CD4-positive, alpha-beta T cell (primary cell): ENCODE results near the gene SLC13A4. TPM values are rescaled to one million over a fixed set of nuclear protein-coding genes. Genes with fewer than 3 reads are reported as not detected.

ENCODE experiments used
- ATAC-seq: fragments of 200-7000 bp; cut with Tn5 transposase; one replicate; pipeline ENCODE4 v1.10.0; 2022; ENCODE audit warnings: mild to moderate bottlenecking; ENCODE audit not compliant: poor library complexity
- CTCF ChIA-PET: fragments of 350-600 bp; sonication (Branson Sonifier 250); formaldehyde crosslinking; loops from one replicate; lab custom pipeline; 2021; ENCODE audit warnings: antibody characterized with exemption, inconsistent platforms; lab: Charles Lee
- POLR2A ChIA-PET: fragments of 350-600 bp; sonication (Branson Sonifier 250); formaldehyde crosslinking; loops from one replicate; lab custom pipeline; 2021; ENCODE audit warnings: antibody characterized with exemption, inconsistent platforms; lab: Charles Lee
- DNase-seq, 14 experiments: peaks; one replicate each; pipeline ENCODE4 v3.0.0-alpha.2; 2013 to 2020; ENCODE audit warnings: mixed read lengths in 2 of 14
- H3K27ac ChIP-seq, 2 donors: one replicate each; pipeline versions ENCODE4 v1.5.1 to v1.7.0; 2013; ENCODE audit warnings: low read length in 2 of 2, low read depth in 1 of 2, mild to moderate bottlenecking in 1 of 2
- H3K27me3 ChIP-seq, 2 experiments: 1 replicate in 1 of 2; 2 replicates in 1 of 2; pipeline versions ENCODE4 v1.6.1 to v1.7.0; 2013; ENCODE audit warnings: low read length in 2 of 2, control low read depth in 1 of 2, mild to moderate bottlenecking in 1 of 2, moderate library complexity in 1 of 2; ENCODE audit not compliant: insufficient read depth in 2 of 2, control insufficient read depth in 1 of 2
- H3K36me3 ChIP-seq: one replicate; pipeline ENCODE4 v1.6.1; 2013; ENCODE audit warnings: low read length, control low read depth; ENCODE audit not compliant: insufficient read depth
- H3K4me1 ChIP-seq: one replicate; pipeline ENCODE4 v1.6.1; 2013; ENCODE audit warnings: low read length, control low read depth; ENCODE audit not compliant: insufficient read depth
- H3K4me3 ChIP-seq: one replicate; pipeline ENCODE4 v1.5.1; 2013; ENCODE audit warnings: mild to moderate bottlenecking, low read length, moderate library complexity
- H3K9me3 ChIP-seq, 2 experiments: 1 replicate in 1 of 2; 2 replicates in 1 of 2; pipeline versions ENCODE4 v1.6.1 to v1.7.0; 2013; ENCODE audit warnings: low read length in 2 of 2, mild to moderate bottlenecking in 2 of 2, control low read depth in 1 of 2, moderate library complexity in 1 of 2; ENCODE audit not compliant: control insufficient read depth in 1 of 2, insufficient read depth in 1 of 2
- H3K27ac Mint-ChIP-seq: one replicate; pipeline ENCODE4 v1.8.0; 2020; ENCODE audit warnings: mixed read lengths
- H3K27me3 Mint-ChIP-seq: one replicate; pipeline ENCODE4 v1.8.0; 2021; ENCODE audit warnings: mixed read lengths
- H3K36me3 Mint-ChIP-seq: one replicate; pipeline ENCODE4 v1.8.0; 2021; ENCODE audit warnings: low read depth, mixed read lengths
- H3K4me1 Mint-ChIP-seq: one replicate; pipeline ENCODE4 v1.8.0; 2021; ENCODE audit warnings: low read depth, mixed read lengths
- H3K4me3 Mint-ChIP-seq: one replicate; pipeline ENCODE4 v1.8.0; 2020; ENCODE audit warnings: mild to moderate bottlenecking, mixed read lengths
- H3K9me3 Mint-ChIP-seq: one replicate; pipeline ENCODE4 v1.8.0; 2020; ENCODE audit warnings: mixed read lengths
- intact Hi-C, 2 experiments: fragments of 100-400 bp; cut with DNase I in 1 of 2; cut with micrococcal nuclease in 1 of 2; formaldehyde crosslinking; loops; one replicate each; pipeline versions ENCODE4 v1.15.1 to v1.9.0; 2023 to 2025; cut with DNase I, micrococcal nuclease
- total RNA-seq, 174 experiments: library from RNA in 2 of 174; stranded (reverse) in 2 of 174; gene quantifications; one replicate each; pipeline ENCODE4 v1.2.3 and lab custom pipeline; 2021 to 2026
- TF ChIP-seq, protein P1 (sequence below): fragments of 200-600 bp; IDR thresholded peaks from one replicate; pipeline ENCODE4 v1.8.0; 2022; ENCODE audit warnings: antibody characterized with exemption, mild to moderate bottlenecking

SLC13A4 gene
- total RNA-seq, 2 experiments from 2014 or later = not detected

DNA sequence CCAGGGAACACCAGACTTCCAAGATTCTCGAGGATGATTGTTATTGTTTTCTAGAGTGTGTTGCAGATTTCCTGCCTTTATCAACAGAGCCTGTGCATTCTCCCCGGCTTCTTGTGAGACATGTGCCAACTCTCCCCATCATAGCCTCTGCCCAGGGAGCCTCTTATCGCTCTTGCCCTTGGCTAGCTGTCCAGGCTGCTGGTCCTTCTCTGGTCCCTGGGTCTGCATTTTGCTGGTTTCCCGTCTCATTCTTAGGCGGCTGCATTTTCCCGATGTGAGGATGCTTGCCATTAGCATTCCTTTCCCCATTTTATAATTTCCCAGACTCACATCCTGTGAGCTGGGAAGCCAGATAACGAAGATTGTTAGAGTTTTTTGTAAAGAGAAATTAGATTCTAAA, 15.2 kb downstream of the SLC13A4 start:
- Mint-ChIP-seq H3K27ac (no peak overlapping the region), H3K27me3 (no peaks in the 10 kb centered on the region), H3K9me3 (no peaks in the 10 kb centered on the region), H3K4me1 (no peaks in the 10 kb centered on the region), H3K36me3 (no peaks in the 10 kb centered on the region), H3K4me3 (no peak overlapping the region)
- TF ChIP-seq, protein P1, sequence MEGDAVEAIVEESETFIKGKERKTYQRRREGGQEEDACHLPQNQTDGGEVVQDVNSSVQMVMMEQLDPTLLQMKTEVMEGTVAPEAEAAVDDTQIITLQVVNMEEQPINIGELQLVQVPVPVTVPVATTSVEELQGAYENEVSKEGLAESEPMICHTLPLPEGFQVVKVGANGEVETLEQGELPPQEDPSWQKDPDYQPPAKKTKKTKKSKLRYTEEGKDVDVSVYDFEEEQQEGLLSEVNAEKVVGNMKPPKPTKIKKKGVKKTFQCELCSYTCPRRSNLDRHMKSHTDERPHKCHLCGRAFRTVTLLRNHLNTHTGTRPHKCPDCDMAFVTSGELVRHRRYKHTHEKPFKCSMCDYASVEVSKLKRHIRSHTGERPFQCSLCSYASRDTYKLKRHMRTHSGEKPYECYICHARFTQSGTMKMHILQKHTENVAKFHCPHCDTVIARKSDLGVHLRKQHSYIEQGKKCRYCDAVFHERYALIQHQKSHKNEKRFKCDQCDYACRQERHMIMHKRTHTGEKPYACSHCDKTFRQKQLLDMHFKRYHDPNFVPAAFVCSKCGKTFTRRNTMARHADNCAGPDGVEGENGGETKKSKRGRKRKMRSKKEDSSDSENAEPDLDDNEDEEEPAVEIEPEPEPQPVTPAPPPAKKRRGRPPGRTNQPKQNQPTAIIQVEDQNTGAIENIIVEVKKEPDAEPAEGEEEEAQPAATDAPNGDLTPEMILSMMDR = no peak
- DNase-seq (no peak), ATAC-seq (no peak)
- Histone ChIP-seq H3K36me3 (no peaks in the 10 kb centered on the region), H3K27me3 (peaks cover 0 to under 1% of the 10 kb centered on the region in 2 experiments), H3K9me3 (no peaks in the 10 kb centered on the region), H3K4me1 (no peaks in the 10 kb centered on the region), H3K27ac (no peak overlapping the region), H3K4me3 (no peak overlapping the region)
- intact Hi-C loops = no loop called here
- ChIA-PET CTCF (no interaction called here), POLR2A (no interaction called here)

DNA sequence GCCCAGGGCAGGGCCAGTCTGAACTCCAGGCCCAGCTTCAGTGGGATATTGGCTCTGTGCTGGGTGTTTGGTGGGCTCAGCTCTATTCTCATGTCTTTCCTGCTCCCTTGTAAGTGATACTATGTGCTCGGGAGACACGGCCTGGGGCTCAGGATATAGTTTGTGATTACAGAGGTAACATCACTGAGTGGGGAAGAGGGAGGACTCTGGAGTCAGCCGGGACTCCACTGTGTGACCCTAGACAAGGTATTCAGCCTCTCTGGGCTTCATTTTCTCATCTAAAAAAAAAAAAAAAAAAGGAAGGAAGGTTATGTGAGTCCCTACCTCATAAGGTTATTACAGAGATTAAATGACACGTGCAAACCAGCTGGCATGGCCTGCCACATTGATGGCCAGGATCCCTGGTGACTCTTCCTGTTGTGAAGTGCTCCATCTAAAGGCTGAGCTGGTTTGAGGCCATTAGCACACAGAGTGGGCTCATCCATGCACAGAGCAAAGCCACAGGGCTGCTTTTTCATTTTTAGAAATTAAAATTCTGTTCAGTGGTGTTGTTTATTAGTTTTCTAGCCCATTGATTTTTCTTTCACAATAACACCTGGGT, 15.7 kb downstream of the SLC13A4 start:
- Mint-ChIP-seq H3K27me3 (no peaks in the 10 kb centered on the region), H3K27ac (no peak overlapping the region), H3K9me3 (no peaks in the 10 kb centered on the region), H3K4me1 (no peaks in the 10 kb centered on the region), H3K36me3 (no peaks in the 10 kb centered on the region), H3K4me3 (no peak overlapping the region)
- H3K27me3 ChIP-seq = no peaks in the 10 kb centered on the region
- H3K27ac ChIP-seq = no peak overlapping the region
- POLR2A ChIA-PET = no interaction called here
- TF ChIP-seq, protein P1 = no peak
- DNase-seq (no peak), ATAC-seq (no peak)
- H3K4me3 ChIP-seq = no peak overlapping the region
- no peaks in the 10 kb centered on the region for H3K4me1 ChIP-seq
- intact Hi-C loops = no loop called here
- CTCF ChIA-PET = no interaction called here
- no peaks in the 10 kb centered on the region for H3K36me3 ChIP-seq
- no peaks in the 10 kb centered on the region for H3K9me3 ChIP-seq

DNA sequence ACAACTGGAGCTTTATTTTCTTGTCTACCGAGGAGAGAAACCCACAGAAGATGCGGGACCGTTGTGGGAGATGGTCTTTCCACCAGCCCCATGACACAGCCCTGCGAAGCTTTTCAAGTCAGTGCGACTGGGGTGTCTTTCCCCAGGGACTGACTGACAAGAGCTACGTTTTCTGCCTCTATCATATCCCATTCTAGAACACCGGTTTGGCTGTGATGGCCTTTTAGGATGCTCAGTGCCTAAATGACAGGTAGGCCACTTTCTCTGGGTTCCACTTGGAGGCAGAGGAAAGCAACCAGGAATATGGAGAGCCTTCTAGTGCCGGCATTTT, 16.9 kb downstream of the SLC13A4 start:
- H3K4me1 ChIP-seq = no peaks in the 10 kb centered on the region
- no peak overlapping the region for H3K4me3 ChIP-seq
- no peaks in the 10 kb centered on the region for H3K9me3 ChIP-seq
- no peaks in the 10 kb centered on the region for H3K4me1 Mint-ChIP-seq
- no peaks in the 10 kb centered on the region for H3K27me3 Mint-ChIP-seq
- intact Hi-C loops = no loop called here
- H3K36me3 ChIP-seq = no peaks in the 10 kb centered on the region
- no peak overlapping the region for H3K4me3 Mint-ChIP-seq
- H3K9me3 Mint-ChIP-seq = no peaks in the 10 kb centered on the region
- no peaks in the 10 kb centered on the region for H3K27me3 ChIP-seq
- ChIA-PET CTCF (no interaction called here), POLR2A (no interaction called here)
- H3K27ac Mint-ChIP-seq = no peak overlapping the region
- ATAC-seq (no peak), DNase-seq (no peak)
- H3K27ac ChIP-seq = no peak overlapping the region
- no peaks in the 10 kb centered on the region for H3K36me3 Mint-ChIP-seq
- TF ChIP-seq, protein P1 = no peak
